Measurements from ENCODE around the gene TIMM17A.
"Not testable (repeated sequence)": the region's sequence is repeated elsewhere in the genome, so short reads cannot be mapped to it uniquely, and the experiment has no call there.

TIMM17A gene

DNA sequence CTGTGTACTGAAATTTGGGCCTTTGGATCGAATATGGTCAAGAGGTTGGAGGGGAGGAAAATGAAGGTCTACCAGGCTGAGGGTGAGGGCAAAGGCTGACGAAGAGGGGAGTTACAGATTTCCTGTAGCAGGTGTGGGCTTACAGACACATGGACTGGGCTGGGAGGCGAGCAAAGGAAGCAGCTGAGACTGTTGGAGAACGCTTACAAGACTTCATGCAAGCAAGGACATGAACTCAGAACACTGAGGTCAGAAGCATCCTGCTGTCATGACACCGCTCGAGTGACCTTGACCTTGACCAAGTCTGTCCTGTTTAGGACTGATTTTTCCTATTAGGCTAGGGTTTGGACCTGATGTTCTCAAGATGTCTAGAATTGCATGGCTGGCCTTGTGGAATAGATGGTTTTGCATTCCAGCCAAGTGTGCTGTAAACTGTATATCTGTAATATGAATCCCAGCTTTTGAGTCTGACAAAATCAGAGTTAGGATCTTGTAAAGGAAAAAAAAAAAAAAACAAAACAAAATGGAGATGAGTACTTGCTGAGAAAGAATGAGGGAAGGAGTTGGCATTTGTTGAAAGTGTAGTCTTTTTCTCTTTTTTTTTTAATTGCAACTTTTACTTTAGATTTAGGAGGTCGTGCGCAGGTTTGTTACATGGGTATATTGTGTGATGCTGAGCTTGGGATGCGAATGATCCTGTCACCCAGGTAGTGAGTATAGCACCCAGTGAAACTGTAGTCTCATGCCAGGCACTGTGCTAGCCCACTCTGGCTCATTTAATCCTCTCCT is 60.9 kb downstream of the TIMM17A start:
- no peak for DNase-seq (ENCODE audit: low read depth)

- no peak for DNase-seq (ENCODE audit: low read depth)
Measured at GRCh38 chr1:202016811-202017748, 61.8 kb downstream of the TIMM17A start.

DNA sequence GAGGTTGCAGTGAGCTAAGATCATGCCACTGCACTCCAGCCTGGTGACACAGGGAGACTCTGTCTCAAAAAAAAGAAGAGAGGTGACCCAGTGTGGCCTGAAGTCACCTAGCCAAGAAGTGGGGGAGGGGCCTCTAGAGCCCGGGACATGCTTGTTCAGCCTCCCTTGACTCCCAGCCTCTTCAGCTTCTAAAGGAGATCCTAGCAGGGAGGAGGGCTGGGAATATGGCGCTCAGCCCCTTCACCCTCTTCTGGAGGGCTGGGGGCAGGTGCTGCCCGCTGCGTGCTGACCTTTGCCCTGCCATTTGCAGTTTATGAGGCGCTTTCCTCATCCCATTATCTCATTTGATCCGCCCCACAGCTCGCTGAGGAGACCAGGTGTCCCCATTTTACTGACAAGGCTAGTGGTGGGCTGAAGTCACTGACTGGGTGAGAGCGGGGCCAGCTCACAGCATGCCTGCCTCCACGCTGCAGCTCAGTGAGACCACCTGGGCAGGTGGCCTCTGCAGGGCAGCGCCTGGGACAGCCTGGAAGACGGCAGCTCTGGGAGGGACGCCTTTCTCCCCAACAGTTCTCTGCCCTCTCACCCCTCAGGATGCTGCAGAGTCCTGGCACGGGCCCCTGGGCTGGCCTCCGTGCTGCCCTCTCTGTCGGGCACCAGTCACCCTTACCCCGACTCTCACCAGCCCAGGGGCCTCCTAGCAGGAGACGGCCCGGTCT is 62.6 kb downstream of the TIMM17A start:
- no peak for DNase-seq (ENCODE audit: low read depth)

DNA sequence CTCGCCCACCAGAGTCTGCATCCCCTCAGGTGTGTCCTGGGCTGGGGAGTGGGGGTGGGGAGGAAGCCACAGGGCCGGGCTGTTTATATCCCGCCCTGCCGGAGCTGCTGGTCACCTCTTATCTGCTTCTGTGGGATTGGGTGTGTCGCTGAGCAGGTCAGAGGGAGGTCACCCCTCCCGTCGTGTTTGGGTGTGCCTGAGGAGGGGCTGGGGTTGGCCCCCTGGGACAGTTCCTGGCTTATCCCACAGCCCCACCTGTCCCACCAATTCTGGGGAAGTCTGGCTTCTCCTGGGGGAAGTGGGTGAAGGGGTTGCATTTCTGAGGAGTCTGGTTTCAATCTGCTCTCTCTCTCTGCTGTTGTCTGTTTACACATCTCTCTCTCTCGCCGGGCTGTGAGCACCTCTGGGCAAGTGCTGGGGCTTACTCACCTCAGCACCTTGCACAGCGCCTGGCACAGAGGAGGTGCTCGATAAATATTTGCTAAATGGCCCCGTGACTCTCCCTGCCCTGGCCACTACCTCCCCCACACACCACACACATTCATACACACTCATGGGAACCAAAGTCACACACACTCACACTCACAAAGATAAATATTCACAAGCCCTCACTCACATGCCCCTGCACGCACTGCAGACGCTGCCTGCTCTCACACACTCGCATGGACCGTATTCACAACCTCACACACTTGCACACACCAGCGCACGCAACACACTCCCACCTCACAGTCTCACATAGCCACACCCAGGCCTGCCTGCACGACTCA is 63.3 kb downstream of the TIMM17A start:
- no peak for DNase-seq (ENCODE audit: low read depth)

GRCh38 chr1:202019235-202019558 is 63.9 kb downstream of the TIMM17A start:
- DNase-seq (ENCODE audit: low read depth): not testable (repeated sequence)
